Kidney glomerular epithelial cell (primary cell): ENCODE measurements around the gene GRM1.

Experiments used
- DNase-seq: peaks from one replicate; lab custom pipeline; 2025; lab: John Stamatoyannopoulos, UW

Gene GRM1

DNA sequence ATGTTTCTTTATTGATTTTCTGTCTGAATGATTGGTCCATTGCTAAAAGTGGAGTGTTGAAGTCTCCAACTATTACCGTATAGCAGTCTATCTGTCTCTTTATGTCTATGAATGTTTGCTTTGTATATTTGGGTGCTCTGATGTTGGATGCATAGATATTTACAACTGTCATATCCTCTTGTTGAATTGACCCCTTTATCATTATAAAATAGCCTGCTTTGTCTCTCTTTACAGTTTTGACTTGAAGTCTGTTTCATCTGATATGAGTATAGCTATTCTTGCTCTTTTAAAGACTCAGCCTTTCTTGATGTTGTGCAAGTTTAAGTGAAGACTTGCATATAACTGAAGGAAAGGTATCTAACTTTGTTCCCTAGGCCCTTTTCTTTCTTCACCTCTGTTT lies 341.0 kb downstream of the GRM1 start:
- no peak for DNase-seq

DNA sequence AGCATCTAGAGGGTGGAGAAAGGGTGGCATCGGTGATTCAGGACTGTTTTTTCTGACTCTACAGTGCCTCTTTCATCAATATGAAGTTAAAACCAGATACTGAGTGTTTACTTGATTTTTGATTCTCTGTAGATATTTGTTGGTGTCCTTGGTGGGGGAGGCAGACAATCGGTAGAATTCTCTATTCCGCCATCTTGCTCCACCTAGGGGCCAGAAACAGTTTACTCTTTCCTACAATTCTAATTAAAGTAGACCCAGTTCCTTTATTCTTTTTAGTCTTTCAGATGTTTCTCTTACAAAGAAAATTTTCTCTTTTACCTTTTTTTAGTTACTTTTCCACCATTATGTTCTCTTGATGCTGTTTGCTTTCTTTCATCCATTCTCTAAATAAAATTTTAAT lies 352.6 kb downstream of the GRM1 start:
- DNase-seq: no peak

GRCh38 chr6:146388736-146389364 lies 360.0 kb downstream of the GRM1 start:
- DNase-seq: no peak

DNA sequence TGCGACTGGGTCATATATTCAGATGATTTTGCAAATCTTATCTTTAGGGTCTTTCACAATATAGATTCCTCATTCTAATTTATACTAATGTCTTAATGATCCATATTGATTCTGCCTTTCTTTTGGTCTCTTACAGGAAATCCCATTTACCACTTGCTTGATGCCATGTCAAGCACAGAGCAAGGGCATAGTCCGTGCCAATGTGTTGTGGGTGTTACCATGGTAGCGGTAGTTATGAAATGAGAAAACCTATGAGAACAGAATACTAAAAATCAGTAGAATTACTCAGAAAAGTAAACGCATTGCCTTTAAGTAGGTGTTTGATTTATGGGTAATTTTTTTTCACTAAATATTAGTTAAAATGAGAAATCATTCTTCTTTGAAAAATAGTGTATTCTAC lies 360.9 kb downstream of the GRM1 start:
- no peak for DNase-seq

- no peak for DNase-seq
Measured at GRCh38 chr6:146397638-146398037, 368.8 kb downstream of the GRM1 start.

DNA sequence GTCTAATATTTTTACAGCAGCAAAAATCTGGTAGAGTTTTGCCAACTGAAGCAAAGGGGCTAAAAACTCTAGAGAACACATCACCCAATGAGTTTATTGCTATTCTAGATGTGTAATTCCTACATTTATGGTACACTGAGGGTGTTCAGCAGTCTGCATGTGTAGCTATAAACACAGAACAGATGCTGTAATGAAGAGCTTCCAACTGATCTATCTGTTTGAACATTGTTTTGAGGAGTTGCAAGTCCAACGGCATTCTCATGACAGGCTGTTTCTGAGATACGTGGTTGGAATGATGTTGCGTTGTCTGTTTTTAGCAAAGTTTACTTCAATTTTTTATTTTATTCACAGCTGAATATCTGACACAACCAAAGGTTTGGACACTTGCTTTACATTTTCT lies 373.6 kb downstream of the GRM1 start:
- no peak for DNase-seq

DNA sequence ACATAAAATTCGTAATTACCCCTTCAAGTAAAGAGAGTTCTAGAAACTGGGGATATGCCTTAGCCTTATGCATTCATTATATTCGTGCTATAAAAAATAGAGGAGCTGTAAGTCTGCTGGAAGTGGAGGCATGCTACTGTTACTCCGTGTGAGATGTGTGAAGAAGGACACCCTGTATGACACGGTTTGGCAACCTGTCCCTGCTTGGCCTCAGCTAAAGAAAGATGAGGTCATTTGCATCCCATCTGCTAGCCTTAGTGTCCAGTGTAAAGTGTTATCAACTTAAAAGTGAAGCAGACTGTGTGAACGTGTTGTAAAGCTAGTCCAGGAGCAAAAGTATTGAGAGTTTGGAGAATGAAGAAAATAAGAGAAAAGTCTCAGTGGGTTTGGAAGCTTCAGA lies 379.7 kb downstream of the GRM1 start:
- DNase-seq: no peak

GRCh38 chr6:146410851-146411595 lies 382.2 kb downstream of the GRM1 start:
- DNase-seq: no peak

GRCh38 chr6:146419576-146419975 lies 390.7 kb downstream of the GRM1 start:
- no peak for DNase-seq

DNA sequence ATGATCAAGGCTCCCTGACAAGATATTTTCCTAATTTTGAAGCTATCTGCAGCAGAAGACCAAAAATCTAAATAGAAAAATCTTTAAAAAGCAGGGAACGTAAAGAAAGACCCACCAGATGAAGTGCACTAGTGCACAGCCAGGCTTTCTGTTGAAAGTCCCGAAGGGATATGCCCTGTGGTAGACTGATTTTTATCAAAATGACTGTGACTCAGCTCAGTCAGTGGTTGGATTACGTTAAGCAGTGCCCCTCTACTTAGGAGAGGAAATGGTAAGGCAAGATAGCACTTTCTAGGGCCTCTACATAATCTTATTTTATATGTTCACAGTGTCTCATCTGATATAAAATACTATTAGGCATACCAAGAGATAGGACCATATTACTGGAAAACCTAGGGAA lies 391.4 kb downstream of the GRM1 start:
- DNase-seq: no peak

- no peak for DNase-seq
Measured at GRCh38 chr6:146422789-146423375, 394.0 kb downstream of the GRM1 start.

GRCh38 chr6:146423452-146423851 lies 394.6 kb downstream of the GRM1 start:
- DNase-seq: no peak

DNA sequence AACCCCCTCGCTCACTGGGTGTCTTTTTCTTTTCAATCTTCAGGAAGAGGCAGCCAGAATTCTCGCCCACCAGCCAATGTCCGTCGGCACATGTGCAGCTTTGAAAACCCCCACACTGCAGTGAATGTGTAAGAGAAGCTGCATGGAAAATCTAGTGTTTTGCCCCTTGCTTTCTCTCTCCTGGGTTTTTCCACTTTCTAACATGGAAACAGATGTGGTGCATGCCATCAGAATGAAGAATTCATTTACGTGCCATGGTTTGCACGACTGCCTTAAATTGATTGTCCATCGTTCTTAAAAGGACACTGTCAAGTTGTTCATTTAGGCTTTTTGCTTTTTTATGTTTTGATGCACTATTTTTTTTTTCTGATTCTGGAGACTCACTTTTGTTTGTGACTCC lies 397.7 kb downstream of the GRM1 start:
- no peak for DNase-seq

DNA sequence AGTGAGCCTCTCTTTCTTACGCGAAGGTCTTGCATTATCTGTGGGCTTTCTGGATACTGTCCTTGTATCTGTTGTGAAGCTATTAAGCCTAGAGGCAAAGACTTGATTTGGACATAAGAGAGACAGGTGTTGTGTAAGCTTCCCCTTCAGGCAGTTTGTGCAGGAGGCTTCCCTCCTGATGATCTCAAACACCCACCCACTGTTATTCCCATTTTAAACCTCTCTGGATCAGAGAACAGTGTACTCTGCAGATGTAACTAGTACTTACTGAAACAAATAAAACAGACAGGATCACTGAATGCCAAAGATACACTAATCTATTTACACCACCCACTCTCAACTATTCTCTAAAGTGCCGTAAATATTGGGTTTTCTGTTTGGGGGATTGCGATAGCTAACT lies 401.0 kb downstream of the GRM1 start:
- DNase-seq: no peak

DNA sequence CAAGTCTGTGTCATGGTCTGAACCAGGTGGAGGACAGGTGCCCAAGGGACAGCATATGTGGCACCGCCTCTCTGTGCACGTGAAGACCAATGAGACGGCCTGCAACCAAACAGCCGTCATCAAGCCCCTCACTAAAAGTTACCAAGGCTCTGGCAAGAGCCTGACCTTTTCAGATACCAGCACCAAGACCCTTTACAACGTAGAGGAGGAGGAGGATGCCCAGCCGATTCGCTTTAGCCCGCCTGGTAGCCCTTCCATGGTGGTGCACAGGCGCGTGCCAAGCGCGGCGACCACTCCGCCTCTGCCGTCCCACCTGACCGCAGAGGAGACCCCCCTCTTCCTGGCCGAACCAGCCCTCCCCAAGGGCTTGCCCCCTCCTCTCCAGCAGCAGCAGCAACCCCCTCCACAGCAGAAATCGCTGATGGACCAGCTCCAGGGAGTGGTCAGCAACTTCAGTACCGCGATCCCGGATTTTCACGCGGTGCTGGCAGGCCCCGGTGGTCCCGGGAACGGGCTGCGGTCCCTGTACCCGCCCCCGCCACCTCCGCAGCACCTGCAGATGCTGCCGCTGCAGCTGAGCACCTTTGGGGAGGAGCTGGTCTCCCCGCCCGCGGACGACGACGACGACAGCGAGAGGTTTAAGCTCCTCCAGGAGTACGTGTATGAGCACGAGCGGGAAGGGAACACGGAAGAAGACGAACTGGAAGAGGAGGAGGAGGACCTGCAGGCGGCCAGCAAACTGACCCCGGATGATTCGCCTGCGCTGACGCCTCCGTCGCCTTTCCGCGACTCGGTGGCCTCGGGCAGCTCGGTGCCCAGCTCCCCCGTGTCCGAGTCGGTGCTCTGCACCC lies 405.2 kb downstream of the GRM1 start:
- no peak for DNase-seq

DNA sequence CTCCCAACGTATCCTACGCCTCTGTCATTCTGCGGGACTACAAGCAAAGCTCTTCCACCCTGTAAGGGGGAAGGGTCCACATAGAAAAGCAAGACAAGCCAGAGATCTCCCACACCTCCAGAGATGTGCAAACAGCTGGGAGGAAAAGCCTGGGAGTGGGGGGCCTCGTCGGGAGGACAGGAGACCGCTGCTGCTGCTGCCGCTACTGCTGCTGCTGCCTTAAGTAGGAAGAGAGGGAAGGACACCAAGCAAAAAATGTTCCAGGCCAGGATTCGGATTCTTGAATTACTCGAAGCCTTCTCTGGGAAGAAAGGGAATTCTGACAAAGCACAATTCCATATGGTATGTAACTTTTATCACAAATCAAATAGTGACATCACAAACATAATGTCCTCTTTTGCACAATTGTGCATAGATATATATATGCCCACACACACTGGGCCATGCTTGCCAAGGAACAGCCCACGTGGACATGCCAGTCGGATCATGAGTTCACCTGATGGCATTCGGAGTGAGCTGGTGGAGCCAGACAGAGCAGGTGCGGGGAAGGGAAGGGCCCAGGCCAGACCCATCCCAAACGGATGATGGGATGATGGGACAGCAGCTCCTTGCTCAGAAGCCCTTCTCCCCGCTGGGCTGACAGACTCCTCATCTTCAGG lies 406.0 kb downstream of the GRM1 start:
- no peak for DNase-seq

DNA sequence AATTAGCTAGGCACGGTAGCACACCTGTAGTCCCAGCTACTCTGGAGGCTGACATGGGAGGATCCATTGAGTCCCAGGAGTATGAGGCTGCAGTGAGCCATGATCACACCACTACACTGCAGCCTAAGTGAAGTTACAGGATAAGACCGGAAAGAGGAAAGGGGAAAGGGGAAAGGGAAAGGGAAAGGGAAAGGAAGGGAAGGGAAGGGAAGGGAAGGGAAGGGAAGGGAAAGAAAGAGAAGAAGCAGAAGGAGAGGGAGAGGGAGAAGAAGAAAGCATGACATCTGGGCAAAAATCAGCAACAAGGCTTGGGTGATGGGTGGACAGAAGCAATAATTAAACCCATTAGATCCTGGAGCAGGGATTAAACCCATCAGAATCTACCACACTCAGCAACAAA lies 413.0 kb downstream of the GRM1 start:
- no peak for DNase-seq

DNA sequence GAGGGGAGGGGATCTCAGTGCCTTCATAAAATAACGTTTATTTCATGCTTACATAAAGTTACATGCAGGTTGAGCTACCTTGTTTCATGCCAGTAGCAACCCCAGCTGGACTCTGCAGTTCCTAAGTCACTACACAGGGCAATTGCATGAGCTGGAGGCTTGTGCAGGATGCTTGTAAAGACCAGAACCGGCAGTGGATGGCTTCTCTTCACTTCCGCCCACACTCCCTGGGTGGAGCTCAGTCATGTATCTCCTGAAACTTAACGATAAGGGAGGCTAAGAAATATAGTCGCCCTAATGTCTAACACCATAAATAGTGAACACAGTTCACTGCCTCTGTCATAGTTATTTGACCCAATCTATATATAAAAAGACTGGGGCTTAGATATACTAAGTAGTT lies 415.3 kb downstream of the GRM1 start:
- no peak for DNase-seq

DNA sequence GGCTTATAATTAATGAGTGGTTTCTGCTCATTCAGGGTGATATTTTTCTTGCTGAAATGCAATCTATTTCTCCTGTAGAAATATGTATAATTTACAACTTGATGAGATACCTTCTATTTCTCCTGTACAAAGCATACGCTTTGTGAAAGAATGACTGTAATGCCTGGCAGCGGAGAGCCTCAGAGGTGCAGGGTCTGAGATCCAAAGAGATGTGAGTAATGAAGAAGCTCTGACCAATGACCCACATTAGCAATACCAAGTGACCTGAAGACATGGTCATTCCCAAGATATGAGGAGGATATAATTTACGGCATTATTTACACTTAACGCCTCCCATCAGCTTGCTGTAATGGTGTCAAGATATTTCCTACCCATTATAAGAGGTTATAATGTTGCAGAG lies 416.4 kb downstream of the GRM1 start:
- no peak for DNase-seq

- no peak for DNase-seq
Measured at GRCh38 chr6:146456886-146457285, 428.0 kb downstream of the GRM1 start.

- no peak for DNase-seq
Measured at GRCh38 chr6:146460941-146461340, 432.1 kb downstream of the GRM1 start.

DNA sequence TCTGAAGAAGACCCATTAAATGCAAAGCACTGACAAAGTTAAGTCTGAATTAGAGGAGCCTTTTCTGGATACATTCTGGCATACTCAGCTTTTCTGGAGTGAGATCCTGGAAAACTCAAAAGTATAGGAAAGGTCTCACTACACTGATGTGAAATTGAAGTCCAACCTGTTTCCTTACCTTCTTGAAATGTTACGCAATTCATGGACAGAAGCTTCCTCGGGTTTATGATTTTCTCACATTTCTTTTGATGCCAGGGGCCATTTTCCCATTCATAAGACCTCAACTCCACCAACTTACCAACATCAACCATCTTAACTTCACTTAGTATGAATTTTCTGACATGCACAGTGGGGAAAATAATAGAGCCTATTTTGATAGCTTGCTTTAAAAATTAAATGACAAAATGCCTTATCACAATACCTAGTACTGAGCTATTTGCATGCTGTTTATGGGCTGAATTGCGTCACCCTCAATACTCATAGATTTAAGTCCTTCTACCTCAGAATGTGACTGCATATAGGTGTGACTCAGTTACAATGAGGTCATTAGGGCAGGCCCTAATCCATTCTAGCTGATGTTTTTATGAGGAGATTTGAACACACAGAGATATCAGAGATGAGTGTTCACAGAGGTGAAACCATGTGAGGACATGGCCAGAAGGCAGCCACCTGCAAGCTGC lies 441.4 kb downstream of the GRM1 start:
- DNase-seq: no peak
